ENCODE measurements around the gene FRYL.
A peak's percentile ranks its signal among the peaks of the same experiment; 100 is the strongest.

Gene FRYL

DNA sequence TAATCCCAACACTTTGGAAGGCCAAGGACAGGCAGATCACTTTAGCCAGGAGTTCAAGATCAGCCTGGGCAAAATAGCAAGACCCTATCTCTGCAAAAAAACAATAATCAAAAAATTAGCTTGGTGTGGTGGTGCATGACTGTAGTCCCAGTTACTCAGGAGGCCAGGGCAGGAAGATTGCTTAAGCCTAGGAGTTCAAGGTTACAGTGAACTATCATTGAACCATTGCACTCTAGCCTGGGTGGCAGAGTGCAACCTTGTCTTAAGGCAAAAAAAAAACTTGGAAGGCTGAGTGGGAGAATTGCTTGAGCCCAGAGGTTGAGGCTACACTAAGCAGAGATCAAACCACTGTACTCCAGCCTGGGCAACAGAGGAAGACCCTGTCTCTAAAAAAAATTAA, 5.2 kb upstream of the FRYL start:
- TF ChIP-seq, protein P1, sequence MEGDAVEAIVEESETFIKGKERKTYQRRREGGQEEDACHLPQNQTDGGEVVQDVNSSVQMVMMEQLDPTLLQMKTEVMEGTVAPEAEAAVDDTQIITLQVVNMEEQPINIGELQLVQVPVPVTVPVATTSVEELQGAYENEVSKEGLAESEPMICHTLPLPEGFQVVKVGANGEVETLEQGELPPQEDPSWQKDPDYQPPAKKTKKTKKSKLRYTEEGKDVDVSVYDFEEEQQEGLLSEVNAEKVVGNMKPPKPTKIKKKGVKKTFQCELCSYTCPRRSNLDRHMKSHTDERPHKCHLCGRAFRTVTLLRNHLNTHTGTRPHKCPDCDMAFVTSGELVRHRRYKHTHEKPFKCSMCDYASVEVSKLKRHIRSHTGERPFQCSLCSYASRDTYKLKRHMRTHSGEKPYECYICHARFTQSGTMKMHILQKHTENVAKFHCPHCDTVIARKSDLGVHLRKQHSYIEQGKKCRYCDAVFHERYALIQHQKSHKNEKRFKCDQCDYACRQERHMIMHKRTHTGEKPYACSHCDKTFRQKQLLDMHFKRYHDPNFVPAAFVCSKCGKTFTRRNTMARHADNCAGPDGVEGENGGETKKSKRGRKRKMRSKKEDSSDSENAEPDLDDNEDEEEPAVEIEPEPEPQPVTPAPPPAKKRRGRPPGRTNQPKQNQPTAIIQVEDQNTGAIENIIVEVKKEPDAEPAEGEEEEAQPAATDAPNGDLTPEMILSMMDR (IDR thresholded peaks at IDR 0.05; ENCODE audit: insufficient read depth, low read length), result no peak
- TF ChIP-seq SPI1 (IDR thresholded peaks at IDR 0.05; ENCODE audit: borderline replicate concordance, low read depth) (no peak), GABPA (IDR thresholded peaks at IDR 0.05; ENCODE audit: low read depth) (no peak), POLR2AphosphoS5 (IDR thresholded peaks at IDR 0.05; ENCODE audit: low read depth) (no peak)
- TF ChIP-seq, protein P2, sequence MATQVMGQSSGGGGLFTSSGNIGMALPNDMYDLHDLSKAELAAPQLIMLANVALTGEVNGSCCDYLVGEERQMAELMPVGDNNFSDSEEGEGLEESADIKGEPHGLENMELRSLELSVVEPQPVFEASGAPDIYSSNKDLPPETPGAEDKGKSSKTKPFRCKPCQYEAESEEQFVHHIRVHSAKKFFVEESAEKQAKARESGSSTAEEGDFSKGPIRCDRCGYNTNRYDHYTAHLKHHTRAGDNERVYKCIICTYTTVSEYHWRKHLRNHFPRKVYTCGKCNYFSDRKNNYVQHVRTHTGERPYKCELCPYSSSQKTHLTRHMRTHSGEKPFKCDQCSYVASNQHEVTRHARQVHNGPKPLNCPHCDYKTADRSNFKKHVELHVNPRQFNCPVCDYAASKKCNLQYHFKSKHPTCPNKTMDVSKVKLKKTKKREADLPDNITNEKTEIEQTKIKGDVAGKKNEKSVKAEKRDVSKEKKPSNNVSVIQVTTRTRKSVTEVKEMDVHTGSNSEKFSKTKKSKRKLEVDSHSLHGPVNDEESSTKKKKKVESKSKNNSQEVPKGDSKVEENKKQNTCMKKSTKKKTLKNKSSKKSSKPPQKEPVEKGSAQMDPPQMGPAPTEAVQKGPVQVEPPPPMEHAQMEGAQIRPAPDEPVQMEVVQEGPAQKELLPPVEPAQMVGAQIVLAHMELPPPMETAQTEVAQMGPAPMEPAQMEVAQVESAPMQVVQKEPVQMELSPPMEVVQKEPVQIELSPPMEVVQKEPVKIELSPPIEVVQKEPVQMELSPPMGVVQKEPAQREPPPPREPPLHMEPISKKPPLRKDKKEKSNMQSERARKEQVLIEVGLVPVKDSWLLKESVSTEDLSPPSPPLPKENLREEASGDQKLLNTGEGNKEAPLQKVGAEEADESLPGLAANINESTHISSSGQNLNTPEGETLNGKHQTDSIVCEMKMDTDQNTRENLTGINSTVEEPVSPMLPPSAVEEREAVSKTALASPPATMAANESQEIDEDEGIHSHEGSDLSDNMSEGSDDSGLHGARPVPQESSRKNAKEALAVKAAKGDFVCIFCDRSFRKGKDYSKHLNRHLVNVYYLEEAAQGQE (IDR thresholded peaks at IDR 0.05; ENCODE audit: insufficient replicate concordance, low read depth), result no peak
- DNase-seq (ENCODE audit: low read depth in 1 of 2, low spot score in 1 of 2), result no peak
- Histone ChIP-seq H3K27me3 (ENCODE audit: insufficient read depth, poor library complexity, severe bottlenecking) (no peaks in the 10 kb centered on the region), H3K4me3 (replicated peaks; ENCODE audit: insufficient read depth, low read length) (no peak overlapping the region), H3K27ac (replicated peaks) (no peak overlapping the region)

DNA sequence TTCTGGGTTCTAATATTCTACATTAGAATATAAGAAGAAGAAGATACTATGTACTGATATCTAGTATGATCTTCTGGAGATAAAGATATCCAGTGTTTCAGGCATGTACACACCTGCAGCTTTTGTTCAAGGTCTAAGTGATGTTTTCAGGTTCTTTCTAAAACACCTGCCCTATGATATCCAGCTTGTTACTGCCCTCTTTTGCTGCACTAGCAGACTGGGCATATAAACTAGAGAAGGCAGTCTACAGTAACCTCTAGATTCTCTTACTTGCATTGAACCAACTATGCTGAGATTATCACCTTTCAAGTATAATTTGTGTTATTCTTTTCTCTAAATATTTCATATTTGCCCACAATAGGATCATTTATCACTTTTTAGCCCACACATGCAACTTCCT, 1.9 kb upstream of the FRYL start:
- no peaks in the 10 kb centered on the region for H3K27me3 ChIP-seq (ENCODE audit: insufficient read depth, poor library complexity, severe bottlenecking)
- TF ChIP-seq, protein P1 (IDR thresholded peaks at IDR 0.05; ENCODE audit: insufficient read depth, low read length), result no peak
- TF ChIP-seq, protein P2 (IDR thresholded peaks at IDR 0.05; ENCODE audit: insufficient replicate concordance, low read depth), result no peak
- no peak for TF ChIP-seq SPI1 (IDR thresholded peaks at IDR 0.05; ENCODE audit: borderline replicate concordance, low read depth)
- TF ChIP-seq GABPA (IDR thresholded peaks at IDR 0.05; ENCODE audit: low read depth), result no peak
- TF ChIP-seq POLR2AphosphoS5 (IDR thresholded peaks at IDR 0.05; ENCODE audit: low read depth), result no peak
- DNase-seq (ENCODE audit: low read depth in 1 of 2, low spot score in 1 of 2), result no peak
- H3K27ac ChIP-seq (replicated peaks), result no peak overlapping the region
- H3K4me3 ChIP-seq (replicated peaks; ENCODE audit: insufficient read depth, low read length), result no peak overlapping the region

DNA sequence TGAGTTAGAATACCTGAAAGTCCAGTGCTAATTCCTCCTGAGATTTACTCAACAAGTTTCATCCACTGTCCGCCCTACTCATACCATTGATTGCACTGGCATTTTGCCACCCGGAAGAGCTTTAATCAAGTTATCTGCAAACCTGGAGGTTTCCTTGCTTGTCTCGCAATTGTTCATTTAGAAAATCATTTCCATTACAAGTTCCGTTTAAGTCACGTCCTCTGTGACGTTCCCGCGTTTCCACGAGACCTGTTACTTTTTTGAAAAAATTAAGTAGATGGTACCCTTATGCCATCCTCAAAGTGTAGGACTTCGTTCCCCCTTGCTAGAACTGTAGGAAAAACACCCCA, 761 bp upstream of the FRYL start:
- H3K27ac ChIP-seq (replicated peaks), result peak overlapping the region; percentile 68
- TF ChIP-seq SPI1 (IDR thresholded peaks at IDR 0.05; ENCODE audit: borderline replicate concordance, low read depth) (no peak), POLR2AphosphoS5 (IDR thresholded peaks at IDR 0.05; ENCODE audit: low read depth) (no peak)
- peak overlapping the region; percentile 68 for H3K4me3 ChIP-seq (replicated peaks; ENCODE audit: insufficient read depth, low read length)
- DNase-seq (ENCODE audit: low read depth in 1 of 2, low spot score in 1 of 2), result peak; percentile 41 to 48
- H3K27me3 ChIP-seq (ENCODE audit: insufficient read depth, poor library complexity, severe bottlenecking), result no peaks in the 10 kb centered on the region

DNA sequence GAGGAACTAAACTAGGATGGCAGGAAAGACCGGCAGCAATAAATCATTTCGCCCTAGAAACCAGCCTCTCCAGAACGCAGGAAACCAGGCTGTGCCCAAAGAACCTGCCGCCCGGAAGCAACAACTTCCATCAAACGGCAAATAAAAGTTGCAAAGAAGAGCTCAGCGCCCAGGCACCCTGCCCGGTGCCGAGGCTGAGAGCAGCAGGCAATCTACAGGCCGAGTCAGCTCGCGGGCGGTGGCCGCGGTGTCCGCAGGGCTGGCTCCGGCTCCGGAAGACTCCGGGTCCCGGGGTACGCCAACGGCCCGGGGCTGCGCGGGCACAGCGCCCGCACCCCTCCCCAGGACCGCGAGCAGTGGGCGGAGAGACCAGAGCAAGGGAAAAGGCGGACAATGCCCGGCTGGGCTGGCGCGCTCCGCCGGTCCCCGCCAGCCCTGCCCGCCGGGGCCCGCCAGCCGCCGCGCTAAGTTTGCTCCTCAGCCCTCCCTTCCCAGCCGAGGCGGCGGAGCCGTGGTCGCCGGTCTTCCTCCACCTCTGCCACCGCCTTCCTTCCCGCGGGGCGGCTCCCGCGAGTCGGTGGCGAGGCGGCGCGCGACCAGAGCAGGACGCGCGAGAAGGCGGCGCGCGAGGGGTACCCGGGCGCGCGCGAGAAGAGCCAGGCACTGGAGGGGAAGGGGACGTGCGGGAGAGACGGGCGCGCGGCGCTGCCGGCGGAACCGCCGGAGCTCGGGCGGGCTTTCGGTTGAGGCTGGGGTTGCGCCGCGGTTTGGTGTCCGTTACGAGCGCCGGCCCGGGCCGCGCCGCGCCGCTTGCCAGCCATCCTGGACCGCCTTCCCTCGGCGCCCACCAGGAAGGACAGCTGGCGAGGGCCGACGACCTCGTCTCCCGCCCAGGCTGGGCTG, 733 bp downstream of the FRYL start:
- peak overlapping the region; percentile 93 for H3K4me3 ChIP-seq (replicated peaks; ENCODE audit: insufficient read depth, low read length)
- H3K27me3 ChIP-seq (ENCODE audit: insufficient read depth, poor library complexity, severe bottlenecking), result no peaks in the 10 kb centered on the region
- peak overlapping the region; percentile 85 for H3K27ac ChIP-seq (replicated peaks)
- TF ChIP-seq, protein P2 (IDR thresholded peaks at IDR 0.05; ENCODE audit: insufficient replicate concordance, low read depth), result no peak
- no peak for TF ChIP-seq POLR2AphosphoS5 (IDR thresholded peaks at IDR 0.05; ENCODE audit: low read depth)
- no peak for TF ChIP-seq SPI1 (IDR thresholded peaks at IDR 0.05; ENCODE audit: borderline replicate concordance, low read depth)
- TF ChIP-seq, protein P1 (IDR thresholded peaks at IDR 0.05; ENCODE audit: insufficient read depth, low read length), result no peak
- TF ChIP-seq GABPA (IDR thresholded peaks at IDR 0.05; ENCODE audit: low read depth), result no peak
- DNase-seq (ENCODE audit: low read depth in 1 of 2, low spot score in 1 of 2), result peak; percentile 36 to 64
